GM23338 (cell line): ENCODE data around the gene CLIP1.

ENCODE experiments used
- EZH2 ChIP-seq: fragments of 200-600 bp; sonication (generic); IDR thresholded peaks from one replicate; pipeline ENCODE4 v1.8.0; 2017; ENCODE audit warnings: antibody characterized with exemption, mild to moderate bottlenecking, low read depth; ENCODE audit not compliant: unreplicated experiment
- JUNB ChIP-seq: IDR thresholded peaks from one replicate; pipeline ENCODE4 v1.6.1; 2016; ENCODE audit warnings: antibody characterized with exemption; ENCODE audit not compliant: unreplicated experiment
- POLR2AphosphoS5 ChIP-seq: IDR thresholded peaks from 2 replicates; pipeline ENCODE4 v1.6.1; 2016; ENCODE audit warnings: antibody characterized with exemption, low read depth

DNA sequence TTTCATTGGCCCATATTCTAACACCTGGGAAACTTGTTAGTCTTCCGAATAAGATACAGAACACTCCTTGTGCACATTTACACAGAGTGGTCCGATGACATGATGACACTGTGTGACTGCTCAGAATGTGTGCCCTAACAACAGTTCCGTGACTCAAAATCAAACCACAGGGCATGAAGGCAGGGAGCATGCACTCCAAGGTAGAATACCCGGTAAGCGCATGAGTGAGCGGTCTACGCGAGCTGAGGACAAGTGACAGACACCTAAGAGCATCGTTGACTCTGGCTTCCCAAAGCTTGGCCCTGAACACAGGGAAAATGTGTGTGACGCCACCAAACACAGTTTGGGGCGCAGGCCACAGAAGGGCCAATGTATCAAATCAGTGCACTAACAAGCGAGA is 18.6 kb downstream of the CLIP1 start:
- TF ChIP-seq POLR2AphosphoS5 (no peak), JUNB (no peak), EZH2 (no peak)
